Measurements from ENCODE around the gene ZFP62. TPM values are rescaled to one million over a fixed set of nuclear protein-coding genes. Genes with fewer than 3 reads are reported as not detected.
"Not testable (repeated sequence)": the region's sequence is repeated elsewhere in the genome, so short reads cannot be mapped to it uniquely, and the experiment has no call there.

ZFP62 gene
- 16.1 and 16.2 TPM in 2 replicates for total RNA-seq (2014; rRNA removed; shearing (Covaris generic))
- 10.5 and 19.5 TPM in 2 replicates for polyA plus RNA-seq (2015; cell fraction: cytosol; rRNA removed)
- polyA plus RNA-seq (2015; cell fraction: nucleus; rRNA removed): 28.6 and 36.8 TPM in 2 replicates

GRCh38 chr5:180860887-180861822, at the start of gene ZFP62:
Gene ZFP62, minus strand, starts transcription at chr5:180861276. Its CDS starts 57 bp downstream, at chr5:180861219.
- peak; percentile 85 for DNase-seq (ENCODE audit: low read depth)

- peak; percentile 78 for DNase-seq (ENCODE audit: low read depth)
Observed at GRCh38 chr5:180910735-180911134, 49.7 kb upstream of the ZFP62 start.

- no peak for DNase-seq (ENCODE audit: low read depth)
Observed at GRCh38 chr5:180910182-180910581, 49.1 kb upstream of the ZFP62 start.

GRCh38 chr5:180909782-180910181, 48.7 kb upstream of the ZFP62 start:
- DNase-seq (ENCODE audit: low read depth): no peak

GRCh38 chr5:180908998-180909731, 48.1 kb upstream of the ZFP62 start:
- DNase-seq (ENCODE audit: low read depth): no peak

GRCh38 chr5:180908400-180908799, 47.3 kb upstream of the ZFP62 start:
- no peak for DNase-seq (ENCODE audit: low read depth)

GRCh38 chr5:180901319-180902009, 40.4 kb upstream of the ZFP62 start:
- DNase-seq (ENCODE audit: low read depth): no peak

- DNase-seq (ENCODE audit: low read depth): no peak
Observed at GRCh38 chr5:180900178-180900577, 39.1 kb upstream of the ZFP62 start.

GRCh38 chr5:180898621-180899246, 37.7 kb upstream of the ZFP62 start, which contains the start of gene BTNL8:
Gene BTNL8, plus strand, starts transcription at chr5:180899159. Its CDS starts 152 bp downstream, at chr5:180899311.
- DNase-seq (ENCODE audit: low read depth): no peak

GRCh38 chr5:180895330-180895729, 34.3 kb upstream of the ZFP62 start:
- DNase-seq (ENCODE audit: low read depth): not testable (repeated sequence)

- DNase-seq (ENCODE audit: low read depth): no peak
Observed at GRCh38 chr5:180889381-180889780, 28.3 kb upstream of the ZFP62 start.

- peak; percentile 30 for DNase-seq (ENCODE audit: low read depth)
Observed at GRCh38 chr5:180885845-180886529, 24.9 kb upstream of the ZFP62 start.

- no peak for DNase-seq (ENCODE audit: low read depth)
Observed at GRCh38 chr5:180875860-180876426, 14.9 kb upstream of the ZFP62 start.

- DNase-seq (ENCODE audit: low read depth): no peak
Observed at GRCh38 chr5:180874804-180875582, 13.9 kb upstream of the ZFP62 start.

GRCh38 chr5:180873615-180874520, 12.8 kb upstream of the ZFP62 start:
- DNase-seq (ENCODE audit: low read depth): peak; percentile 70

GRCh38 chr5:180872419-180872818, 11.3 kb upstream of the ZFP62 start:
- DNase-seq (ENCODE audit: low read depth): no peak

- DNase-seq (ENCODE audit: low read depth): no peak
Observed at GRCh38 chr5:180870276-180871068, 9.4 kb upstream of the ZFP62 start.

Data from HT1080 (cell line).